ENCODE results near the gene ANO10. TPM values are rescaled to one million over a fixed set of nuclear protein-coding genes. Genes with fewer than 3 reads are reported as not detected.

ANO10 gene
- total RNA-seq, 4 donors from 2014 or later: 26.7 to 33.9 (median 28.7) TPM

- WGBS, 2 donors: 94% methylated on average over 3 of the region's 3 CpGs
- intact Hi-C loops (cut with DNase I): no loop called here
- Histone ChIP-seq H3K4me3 (replicated peaks in 1 of 3) (no peak overlapping the region), H3K9me3 (no peaks in the 10 kb centered on the region), H3K36me3 (no peaks in the 10 kb centered on the region), H3K27me3 (no peaks in the 10 kb centered on the region), H3K4me1 (no peaks in the 10 kb centered on the region), H3K27ac (no peak overlapping the region)
- no peak for DNase-seq
- TF ChIP-seq POLR2A (IDR thresholded peaks at IDR 0.05) (no peak), CTCF (IDR thresholded peaks at IDR 0.05) (no peak)
Observed at GRCh38 chr3:43533009-43533408, 88.8 kb downstream of the ANO10 start.

GRCh38 chr3:43531835-43532234 is 90.0 kb downstream of the ANO10 start:
- H3K27me3 ChIP-seq: no peaks in the 10 kb centered on the region
- H3K27ac ChIP-seq: no peak overlapping the region
- no peaks in the 10 kb centered on the region for H3K36me3 ChIP-seq
- no peaks in the 10 kb centered on the region for H3K9me3 ChIP-seq
- WGBS, 2 donors: 93 to 95% methylated on average over 3 of the region's 3 CpGs
- DNase-seq: no peak
- intact Hi-C loops (cut with DNase I): no loop called here
- TF ChIP-seq POLR2A (IDR thresholded peaks at IDR 0.05) (no peak), CTCF (IDR thresholded peaks at IDR 0.05) (no peak)
- H3K4me3 ChIP-seq (replicated peaks in 1 of 3): no peak overlapping the region
- no peaks in the 10 kb centered on the region for H3K4me1 ChIP-seq

- no peaks in the 10 kb centered on the region for H3K36me3 ChIP-seq
- no peaks in the 10 kb centered on the region for H3K9me3 ChIP-seq
- H3K4me3 ChIP-seq (replicated peaks in 1 of 3): no peak overlapping the region
- TF ChIP-seq CTCF (IDR thresholded peaks at IDR 0.05): no peak
- no peak for TF ChIP-seq POLR2A (IDR thresholded peaks at IDR 0.05)
- intact Hi-C loops (cut with DNase I): no loop called here
- H3K27ac ChIP-seq: no peak overlapping the region
- DNase-seq: no peak
- H3K4me1 ChIP-seq: no peaks in the 10 kb centered on the region
- no peaks in the 10 kb centered on the region for H3K27me3 ChIP-seq
Observed at GRCh38 chr3:43528498-43529099, 93.2 kb downstream of the ANO10 start.

- intact Hi-C loops (cut with DNase I): no loop called here
- H3K27ac ChIP-seq: no peak overlapping the region
- H3K4me3 ChIP-seq (replicated peaks in 1 of 3): no peak overlapping the region
- no peak for DNase-seq
- no peak for TF ChIP-seq POLR2A (IDR thresholded peaks at IDR 0.05)
- TF ChIP-seq CTCF (IDR thresholded peaks at IDR 0.05): no peak
- H3K36me3 ChIP-seq: no peaks in the 10 kb centered on the region
- no peaks in the 10 kb centered on the region for H3K9me3 ChIP-seq
- H3K4me1 ChIP-seq: no peaks in the 10 kb centered on the region
- no peaks in the 10 kb centered on the region for H3K27me3 ChIP-seq
Observed at GRCh38 chr3:43526956-43527355, 94.9 kb downstream of the ANO10 start.

- Histone ChIP-seq H3K9me3 (no peaks in the 10 kb centered on the region), H3K27ac (no peak overlapping the region), H3K4me3 (replicated peaks in 1 of 3) (no peak overlapping the region), H3K4me1 (no peaks in the 10 kb centered on the region), H3K36me3 (no peaks in the 10 kb centered on the region), H3K27me3 (no peaks in the 10 kb centered on the region)
- intact Hi-C loops (cut with DNase I): no loop called here
- WGBS, 2 donors: 85 to 90% methylated on average over 4 of the region's 4 CpGs
- no peak for DNase-seq
- TF ChIP-seq POLR2A (IDR thresholded peaks at IDR 0.05): no peak
- TF ChIP-seq CTCF (IDR thresholded peaks at IDR 0.05): no peak
Observed at GRCh38 chr3:43525941-43526607, 95.7 kb downstream of the ANO10 start.

All from thyroid gland (tissue), 4 donors.